Endothelial cell of umbilical vein (primary cell): Measurements from ENCODE around the gene ACTG1. TPM values are rescaled to one million over a fixed set of nuclear protein-coding genes. Genes with fewer than 3 reads are reported as not detected.

Source experiments
- BruUV-seq: library from RNA; stranded (reverse); fragments of 400-500 nt; replicated peaks from 2 replicates; lab custom pipeline; 2021; lab: Mats Ljungman, UMichigan
- CTCF ChIA-PET: fragments of 300-600, 350-600 bp; sonication (Branson Sonifier 250); formaldehyde crosslinking; loops from one replicate; lab custom pipeline; 2021; ENCODE audit warnings: antibody characterized with exemption, inconsistent platforms; lab: Charles Lee
- POLR2A ChIA-PET: fragments of 300-600, 350-600 bp; sonication (Branson Sonifier 250); formaldehyde crosslinking; loops from one replicate; lab custom pipeline; 2021; ENCODE audit warnings: antibody characterized with exemption, inconsistent platforms; lab: Charles Lee
- DNase-seq: peaks from one replicate; pipeline ENCODE4 v3.0.0-alpha.2; 2011; ENCODE audit warnings: low read depth, low spot score
- FAIRE-seq: peaks from 2 replicates; lab custom pipeline; 2011; peaks lifted over from hg19 to GRCh38; lab: Jason Lieb, UNC
- H2AFZ ChIP-seq: 2 replicates; pipeline ENCODE4 v1.6.0; 2012; ENCODE audit warnings: low read depth, low read length, control low read depth, inconsistent platforms
- H3K27ac ChIP-seq: 2 replicates; pipeline ENCODE4 v1.5.1; 2011; ENCODE audit warnings: low read depth, mild to moderate bottlenecking, control low read depth, low read length, moderate library complexity; ENCODE audit not compliant: insufficient read depth
- H3K27me3 ChIP-seq, 2 experiments: 2 replicates each; pipeline versions ENCODE4 v1.6.0 to v1.6.1; 2011; ENCODE audit warnings: low read length in 2 of 2, mixed read lengths in 1 of 2; ENCODE audit not compliant: control insufficient read depth in 2 of 2, insufficient read depth in 2 of 2
- H3K36me3 ChIP-seq, 2 experiments: 2 replicates in 1 of 2; 3 replicates in 1 of 2; pipeline ENCODE4 v1.5.1; 2011; ENCODE audit warnings: low read length in 2 of 2, mild to moderate bottlenecking in 1 of 2, moderate library complexity in 1 of 2; ENCODE audit not compliant: control insufficient read depth in 2 of 2, insufficient read depth in 2 of 2; ENCODE audit errors: extremely low read depth in 1 of 2
- H3K4me1 ChIP-seq: 3 replicates; pipeline ENCODE4 v1.5.1; 2011; ENCODE audit warnings: mild to moderate bottlenecking, low read length; ENCODE audit not compliant: control insufficient read depth, insufficient read depth; ENCODE audit errors: extremely low read depth
- H3K4me2 ChIP-seq: 2 replicates; pipeline ENCODE4 v1.6.1; 2011; ENCODE audit warnings: low read length, control low read depth, mixed read lengths; ENCODE audit not compliant: insufficient read depth
- H3K4me3 ChIP-seq, 3 experiments: fragments of 200-600 bp in 1 of 3; sonication (generic), shearing (Covaris generic) in 1 of 3; replicated peaks in 1 of 3; 2 replicates each; pipeline ENCODE4 v1.5.1; 2011 to 2016; ENCODE audit warnings: control low read depth in 3 of 3, low read length in 3 of 3, mild to moderate bottlenecking in 2 of 3, inconsistent platforms in 1 of 3, low read depth in 1 of 3, moderate library complexity in 1 of 3; ENCODE audit not compliant: insufficient read depth in 1 of 3
- H3K79me2 ChIP-seq: 2 replicates; pipeline ENCODE4 v1.6.0; 2012; ENCODE audit warnings: low read length, inconsistent platforms; ENCODE audit not compliant: control insufficient read depth, insufficient read depth
- H3K9ac ChIP-seq: replicated peaks from 2 replicates; pipeline ENCODE3; 2011; ENCODE audit warnings: low read length, control low read depth; ENCODE audit not compliant: insufficient read depth; ENCODE audit errors: extremely low read depth
- H3K9me1 ChIP-seq: replicated peaks from 3 replicates; pipeline ENCODE4 v1.6.0; 2011; ENCODE audit warnings: mild to moderate bottlenecking, low read length; ENCODE audit not compliant: control insufficient read depth, insufficient read depth; ENCODE audit errors: extremely low read depth
- H3K9me3 ChIP-seq: replicated peaks from 2 replicates; pipeline ENCODE4 v1.5.1; 2012; ENCODE audit warnings: low read length, inconsistent platforms; ENCODE audit not compliant: control insufficient read depth, insufficient read depth
- H4K20me1 ChIP-seq: replicated peaks from 2 replicates; pipeline ENCODE3; 2011; ENCODE audit warnings: mild to moderate bottlenecking, low read length; ENCODE audit not compliant: control insufficient read depth, insufficient read depth; ENCODE audit errors: extremely low read depth
- EZH2 ChIP-seq: IDR thresholded peaks from 2 replicates; pipeline ENCODE4 v1.6.1; 2012; ENCODE audit warnings: borderline replicate concordance, low read depth, mild to moderate bottlenecking, moderate library complexity, low read length, inconsistent platforms; ENCODE audit not compliant: severe bottlenecking
- JUN ChIP-seq: IDR thresholded peaks from 2 replicates; pipeline ENCODE4 v1.6.1; 2011; ENCODE audit warnings: borderline replicate concordance, low read depth; ENCODE audit not compliant: insufficient read length, insufficient read depth
- POLR2A ChIP-seq: IDR thresholded peaks from 2 replicates; pipeline ENCODE4 v1.6.1; 2012; ENCODE audit warnings: low read depth, mild to moderate bottlenecking, control low read depth, low read length
- POLR2AphosphoS5 ChIP-seq: IDR thresholded peaks from 2 replicates; pipeline ENCODE4 v1.6.1; 2012; ENCODE audit warnings: low read depth, mild to moderate bottlenecking, control low read depth, low read length, moderate library complexity; ENCODE audit not compliant: insufficient read depth
- dilution Hi-C: fragments of 300-500 bp; cut with MboI; formaldehyde crosslinking; loops from one replicate; pipeline ENCODE4 v1.15.0; 2019; ENCODE audit warnings: low sequenced_read_pairs; ENCODE audit not compliant: extremely low pct_ligation_motif_present
- intact Hi-C: fragments of 100-400 bp; cut with micrococcal nuclease; formaldehyde crosslinking; loops from one replicate; pipeline ENCODE4 v1.10.0; 2022
- polyA plus RNA-seq, 4 experiments: library from polyadenylated mRNA; depleted of rRNA in 3 of 4; stranded (reverse) in 3 of 4; unstranded in 1 of 4; fragments of >200 nt; gene quantifications; 2 replicates each; pipeline versions ENCODE4 v1.2.1 to v1.2.3, GENCODE V29; 2011 to 2012; ENCODE audit warnings: missing spikeins in 1 of 4
- total RNA-seq: library from RNA; stranded (reverse); gene quantifications from 2 replicates; pipeline ENCODE4 v1.2.3, GENCODE V29; 2021

ACTG1 gene
- total and polyA plus RNA-seq, 2 donors (not counting 3 experiments of a cell fraction or from before 2014, with no cell fraction given) = 6,127 to 10,663 TPM

DNA sequence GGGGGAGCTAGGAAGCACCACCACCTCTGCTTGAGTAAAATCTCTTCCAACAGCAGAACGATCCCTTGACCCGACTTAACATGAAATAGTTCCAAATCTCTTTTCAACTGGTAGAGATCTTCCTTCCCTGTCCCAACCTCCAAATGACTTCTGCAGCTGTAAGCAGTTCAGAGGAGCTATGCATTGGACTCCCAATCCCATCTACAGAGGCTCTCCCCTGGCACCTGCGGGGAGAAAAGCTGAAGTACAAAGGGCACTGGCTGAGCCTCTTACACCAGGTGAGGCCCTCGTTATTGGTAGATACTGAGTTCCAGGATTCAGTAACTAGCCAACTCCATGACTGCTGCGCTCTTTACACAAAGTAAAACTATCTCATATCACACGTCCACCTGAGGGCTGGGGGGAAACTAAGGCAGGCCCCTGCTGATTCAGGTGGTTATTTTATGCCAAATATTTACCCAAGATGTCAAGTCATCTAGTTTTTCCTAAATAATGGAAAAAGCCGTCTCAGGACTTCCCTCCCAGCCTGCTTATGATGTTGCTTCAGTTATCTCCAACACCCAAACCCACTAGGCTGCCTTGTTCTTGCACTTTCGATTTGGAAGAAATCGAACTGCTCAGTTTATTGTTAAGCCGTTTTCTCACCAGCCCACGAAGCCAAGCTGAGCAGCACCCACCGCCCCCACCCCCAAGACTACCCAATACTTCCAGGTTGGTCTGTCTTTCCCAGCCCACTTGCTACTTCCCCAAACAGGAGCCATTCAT lies 3.2 kb downstream of the ACTG1 start:
- peaks cover 36% of the 10 kb centered on the region for H3K79me2 ChIP-seq
- H3K27me3 ChIP-seq = no peaks in the 10 kb centered on the region
- TF ChIP-seq POLR2AphosphoS5 (peak; percentile 26), JUN (no peak)
- FAIRE-seq (no peak), DNase-seq (peak; percentile 29)
- H2AFZ ChIP-seq = no peak overlapping the region
- peak overlapping the region; percentile 83 for H3K4me2 ChIP-seq
- peaks cover 20% of the 10 kb centered on the region for H3K4me1 ChIP-seq
- no peaks in the 10 kb centered on the region for H3K9me1 ChIP-seq
- H3K9me3 ChIP-seq = no peaks in the 10 kb centered on the region
- dilution Hi-C loops = no loop called here
- ChIA-PET POLR2A (interaction anchor here (1.4 kb wide), 1 partner anchor 15 kb away, joined by 3 read pairs; no protein-coding TSS in a partner anchor), CTCF (interaction anchor here (0.7 to 1.5 kb wide), 5 partner anchors 9 to 256 kb away, joined by 3 to 8 read pairs (median 3); no protein-coding TSS in a partner anchor)
- BruUV-seq = no TSS peak
- peak overlapping the region; percentile 81 for H3K9ac ChIP-seq
- intact Hi-C loops = no loop called here
- H3K36me3 ChIP-seq = peaks cover 15 to 24% of the 10 kb centered on the region in 2 experiments
- H4K20me1 ChIP-seq = peaks cover 2% of the 10 kb centered on the region
- H3K4me3 ChIP-seq = peak overlapping the region; percentile 42 to 93 (median 78)
- H3K27ac ChIP-seq = no peak overlapping the region

DNA sequence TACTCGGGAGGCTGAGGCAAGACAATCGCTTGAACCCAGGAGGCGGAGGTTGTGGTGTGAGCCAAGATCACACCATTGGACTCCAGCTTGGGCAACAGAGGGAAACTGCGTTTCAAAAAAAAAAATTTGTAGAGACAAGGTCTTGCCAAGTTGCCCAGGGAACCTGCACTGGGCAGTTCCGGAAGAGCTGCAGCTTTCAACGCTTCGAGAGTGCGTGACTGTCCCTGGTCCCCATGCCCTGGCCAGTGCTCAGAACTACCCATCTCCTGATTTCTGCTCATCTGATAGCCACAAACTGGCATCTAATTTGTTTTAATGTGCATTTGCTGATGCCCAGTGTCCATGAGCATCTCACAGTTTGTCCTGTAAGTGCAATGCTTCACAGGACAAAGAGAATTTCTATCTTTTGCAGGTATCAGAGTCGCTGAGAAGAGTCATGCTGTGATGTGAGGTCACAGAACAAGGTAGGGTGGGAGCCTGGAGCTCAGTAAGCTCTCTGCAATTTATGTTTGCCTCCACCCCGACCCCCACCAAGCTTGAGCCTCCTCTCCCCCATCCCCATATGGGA lies 3.9 kb downstream of the ACTG1 start:
- Histone ChIP-seq H3K36me3 (peaks cover 15 to 24% of the 10 kb centered on the region in 2 experiments), H3K4me1 (peaks cover 13% of the 10 kb centered on the region), H2AFZ (no peak overlapping the region), H3K27ac (no peak overlapping the region), H4K20me1 (peaks cover 2% of the 10 kb centered on the region), H3K9ac (no peak overlapping the region), H3K9me3 (no peaks in the 10 kb centered on the region), H3K4me2 (peak overlapping the region; percentile 83), H3K9me1 (no peaks in the 10 kb centered on the region), H3K4me3 (peak overlapping the region in 2 of 3 experiments; percentile 78 to 93), H3K79me2 (peaks cover 36% of the 10 kb centered on the region), H3K27me3 (no peaks in the 10 kb centered on the region)
- CTCF ChIA-PET = interaction anchor here (0.7 to 1.5 kb wide), 7 partner anchors 10 to 256 kb away, joined by 3 to 8 read pairs (median 3); no protein-coding TSS in a partner anchor
- dilution Hi-C loops = no loop called here
- BruUV-seq = no TSS peak
- FAIRE-seq (peak; percentile 73), DNase-seq (peak; percentile 39)
- POLR2A ChIA-PET = interaction anchor here (0.6 to 1.4 kb wide), 4 partner anchors 9 to 114 kb away, joined by 3 to 5 read pairs (median 4); partner anchors contain the start of gene BAHCC1
- TF ChIP-seq POLR2AphosphoS5 (peak; percentile 27), EZH2 (no peak), POLR2A (peak; percentile 94)
- intact Hi-C loops = no loop called here
